H1 (cell line): Measurements from ENCODE around the gene ABCB11. TPM values are rescaled to one million over a fixed set of nuclear protein-coding genes. Genes with fewer than 3 reads are reported as not detected.
A peak's percentile ranks its signal among the peaks of the same experiment; 100 is the strongest.

ENCODE experiments used
- CTCF ChIA-PET: fragments of 300-600 bp; sonication (Branson Sonifier 250); formaldehyde crosslinking; loops from one replicate; lab custom pipeline; 2021; ENCODE audit not compliant: partially characterized antibody; lab: Charles Lee
- POLR2A ChIA-PET: fragments of 300-600 bp; sonication (Branson Sonifier 250); formaldehyde crosslinking; loops from one replicate; lab custom pipeline; 2021; ENCODE audit warnings: inconsistent platforms; ENCODE audit not compliant: partially characterized antibody; lab: Charles Lee
- DNase-seq, 2 experiments: peaks; one replicate each; pipeline versions ENCODE4 v3.0.0 to v3.0.0-alpha.2; 2010 to 2022; ENCODE audit warnings: low spot score in 2 of 2, low read depth in 1 of 2, mixed read lengths in 1 of 2
- FAIRE-seq: peaks from 2 replicates; lab custom pipeline; 2011; peaks lifted over from hg19 to GRCh38; lab: Jason Lieb, UNC
- H2AFZ ChIP-seq: 2 replicates; pipeline ENCODE4 v1.8.1; 2012; ENCODE audit warnings: low read length, inconsistent platforms
- H2AK5ac ChIP-seq: 2 replicates; pipeline ENCODE4 v1.6.1; 2013; ENCODE audit warnings: low read depth, low read length
- H2BK120ac ChIP-seq: replicated peaks from 2 replicates; pipeline ENCODE3; 2013; ENCODE audit warnings: low read depth, low read length, inconsistent platforms
- H2BK12ac ChIP-seq: 2 replicates; pipeline ENCODE4 v1.6.1; 2013; ENCODE audit warnings: low read depth, low read length
- H2BK15ac ChIP-seq: 2 replicates; pipeline ENCODE4 v1.6.1; 2013; ENCODE audit warnings: low read length
- H2BK20ac ChIP-seq: 2 replicates; pipeline ENCODE4 v1.6.1; 2013; ENCODE audit warnings: low read length
- H2BK5ac ChIP-seq: 2 replicates; pipeline ENCODE4 v1.6.1; 2013; ENCODE audit warnings: low read depth, low read length
- H3K14ac ChIP-seq: 2 replicates; pipeline ENCODE4 v1.6.1; 2013; ENCODE audit warnings: inconsistent platforms; ENCODE audit not compliant: insufficient read length
- H3K18ac ChIP-seq: 2 replicates; pipeline ENCODE4 v1.6.1; 2013; ENCODE audit warnings: low read length; ENCODE audit errors: extremely low read depth
- H3K23ac ChIP-seq: 2 replicates; pipeline ENCODE4 v1.6.1; 2013; ENCODE audit warnings: inconsistent platforms; ENCODE audit not compliant: insufficient read length
- H3K23me2 ChIP-seq: 2 replicates; pipeline ENCODE4 v1.6.1; 2013; ENCODE audit warnings: low read depth, low read length
- H3K27ac ChIP-seq: 2 replicates; pipeline ENCODE4 v1.6.1; 2011; ENCODE audit warnings: low read depth, low read length, inconsistent platforms
- H3K27me3 ChIP-seq, 4 experiments: replicated peaks in 1 of 4; 1 replicate in 1 of 4; 2 replicates in 3 of 4; pipeline versions ENCODE4 v1.6.1 to v1.8.1; 2011 to 2013; ENCODE audit warnings: low read length in 3 of 4, mild to moderate bottlenecking in 3 of 4, inconsistent platforms in 2 of 4, mixed read lengths in 2 of 4, moderate library complexity in 1 of 4; ENCODE audit not compliant: control insufficient read depth in 3 of 4, insufficient read depth in 3 of 4; ENCODE audit errors: extremely low read depth in 1 of 4
- H3K36me3 ChIP-seq, 4 experiments: 2 replicates each; pipeline versions ENCODE4 v1.6.1 to v1.8.1; 2011 to 2013; ENCODE audit warnings: mild to moderate bottlenecking in 4 of 4, low read length in 3 of 4, moderate library complexity in 2 of 4, control low read depth in 1 of 4, inconsistent platforms in 1 of 4; ENCODE audit not compliant: insufficient read depth in 4 of 4, control insufficient read depth in 2 of 4
- H3K4ac ChIP-seq: replicated peaks from 2 replicates; pipeline ENCODE3; 2013; ENCODE audit warnings: low read length, low read depth, mixed read lengths, inconsistent platforms; ENCODE audit not compliant: insufficient read length
- H3K4me1 ChIP-seq, 4 experiments: replicated peaks in 1 of 4; 1 replicate in 1 of 4; 2 replicates in 3 of 4; pipeline versions ENCODE4 v1.6.1 to v1.8.1; 2011 to 2013; ENCODE audit warnings: low read length in 3 of 4, inconsistent platforms in 2 of 4, mixed read lengths in 1 of 4; ENCODE audit not compliant: insufficient read depth in 4 of 4, control insufficient read depth in 3 of 4
- H3K4me2 ChIP-seq, 2 experiments: 2 replicates each; pipeline versions ENCODE4 v1.6.1 to v1.8.1; 2011 to 2013; ENCODE audit warnings: low read depth in 2 of 2, low read length in 2 of 2, control low read depth in 1 of 2, inconsistent platforms in 1 of 2, mild to moderate bottlenecking in 1 of 2; ENCODE audit not compliant: insufficient read depth in 1 of 2
- H3K4me3 ChIP-seq, 4 experiments: fragments of 200-600, 300-600 bp in 1 of 4; sonication (generic), shearing (Covaris generic), sonication (Bioruptor Twin) in 1 of 4; 2 replicates each; pipeline versions ENCODE4 v1.5.1 to v1.8.1; 2011 to 2016; ENCODE audit warnings: low read length in 4 of 4, low read depth in 3 of 4, control low read depth in 2 of 4, inconsistent platforms in 2 of 4, mild to moderate bottlenecking in 2 of 4, mixed read lengths in 1 of 4, moderate library complexity in 1 of 4; ENCODE audit not compliant: insufficient read depth in 2 of 4; ENCODE audit errors: extremely low read depth in 1 of 4
- H3K56ac ChIP-seq: replicated peaks from 2 replicates; pipeline ENCODE3; 2013; ENCODE audit warnings: low read depth, mild to moderate bottlenecking, mixed read lengths, low read length, inconsistent platforms; ENCODE audit not compliant: insufficient read length
- H3K79me1 ChIP-seq: 2 replicates; pipeline ENCODE4 v1.6.1; 2013; ENCODE audit warnings: low read depth, low read length, control low read depth
- H3K79me2 ChIP-seq, 2 experiments: 2 replicates each; pipeline versions ENCODE4 v1.6.1 to v1.8.1; 2012 to 2013; ENCODE audit warnings: low read length in 2 of 2, mild to moderate bottlenecking in 2 of 2, inconsistent platforms in 1 of 2; ENCODE audit not compliant: insufficient read depth in 2 of 2, control insufficient read depth in 1 of 2
- H3K9ac ChIP-seq, 4 experiments: replicated peaks in 1 of 4; 1 replicate in 1 of 4; 2 replicates in 3 of 4; pipeline versions ENCODE4 v1.6.1 to v1.8.1; 2011 to 2013; ENCODE audit warnings: low read depth in 3 of 4, low read length in 3 of 4, control low read depth in 2 of 4, mild to moderate bottlenecking in 2 of 4, moderate library complexity in 2 of 4, inconsistent platforms in 1 of 4; ENCODE audit errors: extremely low read depth in 1 of 4
- H3K9me3 ChIP-seq, 2 experiments: 2 replicates each; pipeline versions ENCODE4 v1.6.1 to v1.8.1; 2012 to 2013; ENCODE audit warnings: mild to moderate bottlenecking in 2 of 2, moderate library complexity in 2 of 2, control low read depth in 1 of 2, inconsistent platforms in 1 of 2, low read depth in 1 of 2, low read length in 1 of 2, mixed read lengths in 1 of 2; ENCODE audit not compliant: insufficient read depth in 2 of 2
- H4K20me1 ChIP-seq, 2 experiments: replicated peaks in 1 of 2; 2 replicates each; pipeline versions ENCODE3 to v1.8.1; 2011 to 2013; ENCODE audit warnings: inconsistent platforms in 2 of 2, low read length in 2 of 2, mild to moderate bottlenecking in 1 of 2; ENCODE audit not compliant: insufficient read depth in 2 of 2, control insufficient read depth in 1 of 2
- H4K5ac ChIP-seq: 2 replicates; pipeline ENCODE4 v1.6.1; 2013; ENCODE audit warnings: low read length, low read depth, mixed read lengths, inconsistent platforms; ENCODE audit not compliant: insufficient read length
- H4K8ac ChIP-seq: 2 replicates; pipeline ENCODE4 v1.8.0; 2013; ENCODE audit warnings: mild to moderate bottlenecking, moderate library complexity, low read length, inconsistent platforms; ENCODE audit not compliant: insufficient read depth; ENCODE audit errors: extremely low read depth
- H4K91ac ChIP-seq: replicated peaks from 2 replicates; pipeline ENCODE3; 2013; ENCODE audit warnings: low read length, mixed read lengths, inconsistent platforms; ENCODE audit not compliant: insufficient read length
- ATF3 ChIP-seq: IDR thresholded peaks from 2 replicates; pipeline ENCODE4 v1.6.1; 2011; ENCODE audit warnings: low read depth, mild to moderate bottlenecking, low read length; ENCODE audit not compliant: insufficient read depth
- CBX8 ChIP-seq: fragments of 300-800, 300-1000 bp; sonication (generic); IDR thresholded peaks from 2 replicates; pipeline ENCODE4 v1.7.1; 2016; ENCODE audit warnings: low read depth, low read length, borderline replicate concordance
- JUN ChIP-seq: IDR thresholded peaks from 2 replicates; pipeline ENCODE4 v1.6.1; 2011; ENCODE audit warnings: low read depth, mild to moderate bottlenecking, improper control_type of control experiment, low read length
- NRF1 ChIP-seq: IDR thresholded peaks from 2 replicates; pipeline ENCODE4 v1.6.1; 2011; ENCODE audit warnings: mild to moderate bottlenecking, low read depth, low read length, improper control_type of control experiment
- RBBP5 ChIP-seq: IDR thresholded peaks from 2 replicates; pipeline ENCODE4 v1.7.1; 2012; ENCODE audit warnings: low read depth, mild to moderate bottlenecking, inconsistent platforms, low read length, moderate library complexity, borderline replicate concordance
- SP1 ChIP-seq: IDR thresholded peaks from 2 replicates; pipeline ENCODE4 v1.6.1; 2011; ENCODE audit warnings: low read depth, low read length
- SP4 ChIP-seq: IDR thresholded peaks from 2 replicates; pipeline ENCODE4 v1.6.1; 2012; ENCODE audit warnings: low read length, inconsistent platforms
- SRF ChIP-seq: IDR thresholded peaks from 2 replicates; pipeline ENCODE4 v1.6.1; 2011; ENCODE audit warnings: mild to moderate bottlenecking, low read depth, low read length, moderate library complexity
- WGBS, 2 experiments: shearing (Covaris generic) in 1 of 2; methylation state at CpG; one replicate each; pipeline versions ENCODE4 v1.1.6 to v1.1.7; 2013 to 2015; ENCODE audit warnings: low lambda C conversion rate in 2 of 2, mixed read lengths in 2 of 2, inconsistent platforms in 1 of 2, low coverage in 1 of 2, missing lambda C conversion rate in 1 of 2; ENCODE audit not compliant: insufficient replicate concordance in 2 of 2, insufficient coverage in 1 of 2, insufficient read length in 1 of 2; ENCODE audit errors: extremely low coverage in 1 of 2, missing lambda C conversion rate in 1 of 2; 5-methylcytosine and 5-hydroxymethylcytosine counted together
- polyA plus RNA-seq, 7 experiments: library from polyadenylated mRNA; depleted of rRNA in 3 of 7; stranded (reverse) in 5 of 7; unstranded in 2 of 7; fragments of >200 nt in 5 of 7; fragments of 200-250 nt in 2 of 7; gene quantifications; 1 replicate in 5 of 7; 2 replicates in 1 of 7; 4 replicates in 1 of 7; pipeline versions ENCODE4 v1.2.1 to v1.2.3, GENCODE V29; 2011 to 2013; ENCODE audit warnings: missing spikeins in 2 of 7, mixed read lengths in 2 of 7
- total RNA-seq: library from RNA; stranded (reverse); fragmentation: NEBNext Ultra II Directional; extraction: Animal tissue kit (Norgen Biotek cat#: 25700); gene quantifications from 2 replicates; pipeline ENCODE4 v1.2.1, GENCODE V29; 2021

The ABCB11 gene
- total and polyA plus RNA-seq, 2 of the 8 experiments (the other 6 are each of a cell fraction or from before 2014, with no cell fraction given) = not detected

- Histone ChIP-seq H3K27me3 (peaks cover 0 to 2% (median under 1%) of the 10 kb centered on the region in 4 experiments; a peak in 2 of 7 replicates), H3K79me2 (no peaks in the 10 kb centered on the region), H2BK5ac (no peak overlapping the region), H2BK15ac (no peak overlapping the region), H3K9me3 (peaks cover under 1% of the 10 kb centered on the region in 2 experiments; a peak in 3 of 4 replicates), H3K4ac (no peak overlapping the region), H3K23ac (no peak overlapping the region), H3K27ac (no peak overlapping the region), H2AK5ac (no peak overlapping the region), H3K4me3 (no peak overlapping the region), H3K18ac (no peak overlapping the region), H4K91ac (peak overlapping the region; percentile 3), H3K36me3 (no peaks in the 10 kb centered on the region), H4K8ac (no peak overlapping the region), H3K14ac (no peak overlapping the region), H4K5ac (no peak overlapping the region), H2AFZ (no peak overlapping the region), H3K4me1 (peaks cover 12 to 31% (median 30%) of the 10 kb centered on the region in 4 experiments), H2BK12ac (no peak overlapping the region; the same call in 1 of the 2 replicates), H3K79me1 (no peaks in the 10 kb centered on the region), H3K56ac (no peak overlapping the region), H3K23me2 (no peaks in the 10 kb centered on the region), H2BK120ac (no peak overlapping the region), H4K20me1 (no peaks in the 10 kb centered on the region), H3K9ac (no peak overlapping the region), H2BK20ac (peak overlapping the region; percentile 23; the same call in 1 of the 2 replicates), H3K4me2 (no peak overlapping the region)
- FAIRE-seq (no peak), DNase-seq (no peak)
- 83% methylated on average over 5 of the region's 5 CpGs; no CpG with 5 or more reads in 1 of the 2 experiments for WGBS, 2 experiments
- ChIA-PET CTCF (interaction anchor here (0.7 to 1.3 kb wide), 2 partner anchors 11 to 204 kb away, joined by 3 to 6 read pairs; no protein-coding TSS in a partner anchor), POLR2A (no interaction called here)
- TF ChIP-seq SRF (no peak), RBBP5 (no peak), NRF1 (no peak), SP1 (no peak), ATF3 (no peak), JUN (no peak), SP4 (no peak), CBX8 (no peak)
Measured at GRCh38 chr2:168910330-168910729, 120.8 kb downstream of the ABCB11 start.
